ENCODE data around the gene SEC24C.
A peak's percentile ranks its signal among the peaks of the same experiment; 100 is the strongest.

SEC24C gene

DNA sequence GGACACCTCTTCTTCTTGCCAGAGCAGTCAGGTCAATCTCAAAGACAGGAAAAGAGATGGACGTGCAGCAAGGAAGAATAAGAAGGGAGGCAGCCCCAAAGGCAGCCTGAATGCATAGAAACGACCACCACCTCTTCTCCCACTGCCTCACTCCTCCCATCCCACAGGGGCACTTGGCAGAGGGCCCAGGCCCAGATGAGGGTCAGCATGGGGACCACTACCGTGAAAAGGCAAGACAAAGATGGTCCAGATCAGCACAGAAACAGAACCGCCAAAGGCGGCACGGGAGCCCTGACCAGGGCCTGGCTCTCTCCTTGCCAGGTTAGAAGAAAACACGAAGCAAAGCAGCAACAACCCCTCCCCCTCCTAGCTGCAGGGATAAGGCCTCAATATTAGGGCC is 69.2 kb downstream of the SEC24C start:
- no peak for DNase-seq (ENCODE audit: low read depth in 2 of 2)
- TF ChIP-seq, protein P1, sequence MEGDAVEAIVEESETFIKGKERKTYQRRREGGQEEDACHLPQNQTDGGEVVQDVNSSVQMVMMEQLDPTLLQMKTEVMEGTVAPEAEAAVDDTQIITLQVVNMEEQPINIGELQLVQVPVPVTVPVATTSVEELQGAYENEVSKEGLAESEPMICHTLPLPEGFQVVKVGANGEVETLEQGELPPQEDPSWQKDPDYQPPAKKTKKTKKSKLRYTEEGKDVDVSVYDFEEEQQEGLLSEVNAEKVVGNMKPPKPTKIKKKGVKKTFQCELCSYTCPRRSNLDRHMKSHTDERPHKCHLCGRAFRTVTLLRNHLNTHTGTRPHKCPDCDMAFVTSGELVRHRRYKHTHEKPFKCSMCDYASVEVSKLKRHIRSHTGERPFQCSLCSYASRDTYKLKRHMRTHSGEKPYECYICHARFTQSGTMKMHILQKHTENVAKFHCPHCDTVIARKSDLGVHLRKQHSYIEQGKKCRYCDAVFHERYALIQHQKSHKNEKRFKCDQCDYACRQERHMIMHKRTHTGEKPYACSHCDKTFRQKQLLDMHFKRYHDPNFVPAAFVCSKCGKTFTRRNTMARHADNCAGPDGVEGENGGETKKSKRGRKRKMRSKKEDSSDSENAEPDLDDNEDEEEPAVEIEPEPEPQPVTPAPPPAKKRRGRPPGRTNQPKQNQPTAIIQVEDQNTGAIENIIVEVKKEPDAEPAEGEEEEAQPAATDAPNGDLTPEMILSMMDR (IDR thresholded peaks at IDR 0.05; ENCODE audit: low read depth, low read length) = no peak
- no peak overlapping the region for H3K4me3 ChIP-seq (replicated peaks in 1 of 2; ENCODE audit: low read depth in 2 of 2, low read length in 2 of 2)

DNA sequence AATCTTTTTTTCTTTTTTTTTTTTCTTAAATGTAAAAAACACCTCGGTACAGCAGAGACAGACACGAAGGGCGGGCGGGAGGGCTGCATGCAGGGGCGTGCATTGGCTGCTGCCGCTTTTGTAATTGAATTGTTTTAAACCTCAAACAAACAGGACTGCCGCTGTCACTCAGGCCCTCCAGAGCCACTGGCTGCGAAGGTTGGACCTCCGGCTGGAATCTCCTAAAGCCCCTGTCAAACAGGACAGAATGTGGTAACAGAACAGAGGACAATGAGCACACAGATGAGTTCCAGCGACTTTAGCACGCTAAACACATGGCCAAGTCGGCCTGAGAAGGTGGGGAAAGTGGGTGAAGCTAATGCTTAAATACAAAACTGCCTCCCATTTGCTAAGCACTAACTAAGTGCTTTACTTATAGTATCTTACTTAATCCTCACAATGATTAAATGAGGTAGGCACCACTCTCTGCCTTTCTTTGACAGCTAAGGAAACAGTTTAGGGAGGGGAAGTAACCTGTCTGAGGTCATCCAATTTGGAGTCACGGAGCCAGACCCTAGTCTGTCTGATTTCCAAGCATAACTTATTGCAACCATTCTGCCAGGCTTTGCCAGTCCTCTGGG is 70.2 kb downstream of the SEC24C start:
- no peak overlapping the region for H3K4me3 ChIP-seq (replicated peaks in 1 of 2; ENCODE audit: low read depth in 2 of 2, low read length in 2 of 2)
- TF ChIP-seq, protein P1 (IDR thresholded peaks at IDR 0.05; ENCODE audit: low read depth, low read length) = no peak
- no peak for DNase-seq (ENCODE audit: low read depth in 2 of 2)

DNA sequence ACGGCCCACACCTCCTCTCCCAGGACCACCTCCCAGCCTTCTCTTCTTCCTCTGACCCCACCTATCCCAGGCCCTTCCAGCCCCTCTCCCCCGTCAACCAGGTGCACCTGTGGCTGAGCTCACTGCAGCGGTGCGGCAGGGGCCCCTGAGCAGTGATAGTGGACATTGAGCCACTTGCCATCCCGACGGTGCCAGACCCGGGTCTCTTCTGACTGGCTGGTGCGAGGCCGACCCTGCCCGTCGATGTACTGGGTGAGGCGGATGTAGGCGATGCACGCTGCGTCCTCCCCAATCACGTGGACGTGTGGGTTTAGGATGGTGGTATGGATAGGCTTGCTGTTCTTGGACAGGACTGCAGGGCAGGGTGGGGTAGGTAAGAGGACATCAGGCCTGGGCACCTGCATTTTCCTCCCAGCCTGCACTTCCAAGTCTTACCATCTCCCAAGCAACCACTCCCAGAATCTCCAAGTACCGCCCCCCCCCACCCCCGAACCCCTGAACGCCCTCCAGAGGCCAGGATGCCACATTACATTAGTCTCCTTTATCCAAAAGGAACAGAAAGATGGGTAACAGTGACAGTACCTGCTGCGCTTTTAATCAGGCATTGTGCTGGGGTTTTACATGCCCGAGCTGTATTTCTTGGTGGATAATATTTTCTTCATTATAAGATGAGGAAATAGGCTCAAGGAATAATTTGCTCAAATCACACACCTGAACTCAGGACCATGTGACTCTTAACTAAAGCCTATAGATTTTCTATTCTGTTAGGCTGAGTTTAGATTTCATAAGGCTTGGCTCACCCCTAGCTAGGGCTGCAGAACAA is 70.9 kb downstream of the SEC24C start:
- H3K4me3 ChIP-seq (replicated peaks in 1 of 2; ENCODE audit: low read depth in 2 of 2, low read length in 2 of 2) = no peak overlapping the region
- TF ChIP-seq, protein P1 (IDR thresholded peaks at IDR 0.05; ENCODE audit: low read depth, low read length) = no peak
- DNase-seq (ENCODE audit: low read depth in 2 of 2) = peak; percentile 22 to 31

DNA sequence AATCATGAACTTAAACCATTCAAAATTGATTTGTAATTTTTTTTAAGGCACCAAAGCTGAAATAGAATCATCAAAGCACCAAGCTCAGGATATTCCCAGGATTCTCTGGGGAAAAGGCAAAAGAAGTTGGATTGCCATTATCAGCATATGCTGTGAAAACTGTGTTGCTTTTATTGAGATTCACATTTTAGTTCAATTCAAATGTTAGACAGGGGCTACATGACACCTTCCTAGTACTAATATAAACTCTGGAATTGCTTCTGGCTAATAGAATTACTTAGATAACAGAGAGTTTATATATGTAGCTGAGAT is 71.5 kb downstream of the SEC24C start:
- H3K4me3 ChIP-seq (replicated peaks in 1 of 2; ENCODE audit: low read depth in 2 of 2, low read length in 2 of 2) = no peak overlapping the region
- TF ChIP-seq, protein P1 (IDR thresholded peaks at IDR 0.05; ENCODE audit: low read depth, low read length) = no peak
- no peak for DNase-seq (ENCODE audit: low read depth in 2 of 2)

DNA sequence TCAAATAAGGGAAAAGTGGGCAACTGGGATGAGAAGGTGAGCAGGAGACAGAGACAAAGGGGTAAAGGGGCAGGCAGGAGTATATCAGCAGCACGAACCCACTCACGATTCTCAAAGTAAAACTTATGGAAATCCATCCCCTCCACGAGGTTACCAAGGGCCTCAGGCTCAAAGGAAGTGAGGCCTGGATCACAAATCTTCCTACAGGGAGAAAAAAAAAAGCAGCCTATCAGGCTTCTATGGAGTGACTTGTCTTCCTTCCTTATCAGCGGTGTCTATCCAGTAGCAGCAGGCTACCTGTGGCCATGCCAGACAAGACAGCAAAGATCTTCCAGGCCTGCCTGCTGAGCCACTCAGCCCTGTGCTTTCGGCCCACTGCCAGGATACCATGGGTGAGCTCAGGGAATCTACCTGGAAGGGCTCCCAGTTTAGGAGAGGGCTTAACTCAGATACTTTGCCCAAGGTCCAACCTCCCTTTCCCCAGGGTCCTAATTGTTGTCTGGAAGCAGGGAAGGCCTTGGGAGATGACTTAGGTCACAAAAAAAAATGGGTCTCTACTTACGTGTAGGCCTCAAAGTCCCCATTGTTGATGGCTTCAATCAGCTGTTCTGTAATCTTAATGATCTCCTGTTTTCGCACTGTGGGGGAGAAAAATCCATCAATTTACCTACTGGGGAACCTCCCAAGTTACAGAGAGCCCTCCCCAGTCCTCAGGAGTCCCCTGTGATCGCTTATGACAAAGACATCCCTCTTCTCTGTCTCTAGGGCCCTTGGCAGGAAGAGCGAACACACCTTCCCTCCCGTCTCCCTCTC is 73.0 kb downstream of the SEC24C start:
- peak; percentile 34 to 36 for DNase-seq (ENCODE audit: low read depth in 2 of 2)
- no peak overlapping the region for H3K4me3 ChIP-seq (replicated peaks in 1 of 2; ENCODE audit: low read depth in 2 of 2, low read length in 2 of 2)
- TF ChIP-seq, protein P1 (IDR thresholded peaks at IDR 0.05; ENCODE audit: low read depth, low read length) = no peak

DNA sequence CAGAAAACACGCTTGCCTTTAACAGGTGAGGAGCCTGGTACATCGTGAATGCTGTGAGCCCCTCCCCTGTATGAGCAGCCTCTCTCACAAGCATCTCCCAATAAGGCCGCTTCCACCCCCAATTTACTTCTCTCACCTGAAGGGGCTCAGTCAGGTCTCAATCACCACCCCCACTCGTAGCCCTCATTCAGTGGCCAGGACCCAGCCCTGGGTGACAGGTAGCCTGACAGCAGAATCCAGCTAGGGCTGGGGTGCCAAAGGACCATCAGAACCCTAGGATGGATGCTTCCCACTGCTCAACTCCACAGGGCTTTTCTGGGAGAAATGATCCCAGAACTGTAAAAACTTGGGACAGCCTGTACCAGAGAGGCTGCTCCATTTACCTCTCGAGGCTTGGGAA is 73.7 kb downstream of the SEC24C start:
- TF ChIP-seq, protein P1 (IDR thresholded peaks at IDR 0.05; ENCODE audit: low read depth, low read length) = no peak
- no peak overlapping the region for H3K4me3 ChIP-seq (replicated peaks in 1 of 2; ENCODE audit: low read depth in 2 of 2, low read length in 2 of 2)
- DNase-seq (ENCODE audit: low read depth in 2 of 2) = no peak
